ENCODE data around the gene APBB1IP. TPM values are rescaled to one million over a fixed set of nuclear protein-coding genes. Genes with fewer than 3 reads are reported as not detected.

The APBB1IP gene
- total RNA-seq, 2 donors from 2014 or later: 8.4 to 9.2 TPM

GRCh38 chr10:26528715-26529393 is 90.7 kb downstream of the APBB1IP start:
- Histone ChIP-seq H3K4me1 (ENCODE audit: control insufficient read depth in 1 of 2, low read depth in 2 of 2) (no peaks in the 10 kb centered on the region), H3K27me3 (replicated peaks; ENCODE audit: insufficient read depth) (no peaks in the 10 kb centered on the region), H3K9me3 (no peaks in the 10 kb centered on the region), H3K36me3 (no peaks in the 10 kb centered on the region), H3K27ac (no peak overlapping the region), H3K4me3 (no peak overlapping the region)
- no peak for TF ChIP-seq CTCF (IDR thresholded peaks at IDR 0.05)
- DNase-seq (ENCODE audit: low spot score) (no peak), ATAC-seq (ENCODE audit: insufficient number of reproducible peaks, low FRiP score, low read depth) (no peak)

GRCh38 chr10:26534384-26534783 is 96.2 kb downstream of the APBB1IP start:
- Histone ChIP-seq H3K36me3 (no peaks in the 10 kb centered on the region), H3K27ac (no peak overlapping the region), H3K9me3 (no peaks in the 10 kb centered on the region), H3K4me1 (ENCODE audit: control insufficient read depth in 1 of 2, low read depth in 2 of 2) (no peaks in the 10 kb centered on the region), H3K4me3 (no peak overlapping the region), H3K27me3 (replicated peaks; ENCODE audit: insufficient read depth) (no peaks in the 10 kb centered on the region)
- ATAC-seq (ENCODE audit: insufficient number of reproducible peaks, low FRiP score, low read depth) (no peak), DNase-seq (ENCODE audit: low spot score) (no peak)
- no peak for TF ChIP-seq CTCF (IDR thresholded peaks at IDR 0.05)

- ATAC-seq (ENCODE audit: insufficient number of reproducible peaks, low FRiP score, low read depth): no peak
- TF ChIP-seq CTCF (IDR thresholded peaks at IDR 0.05): no peak
- Histone ChIP-seq H3K4me3 (no peak overlapping the region), H3K36me3 (no peaks in the 10 kb centered on the region), H3K9me3 (no peaks in the 10 kb centered on the region), H3K4me1 (ENCODE audit: control insufficient read depth in 1 of 2, low read depth in 2 of 2) (no peaks in the 10 kb centered on the region), H3K27ac (no peak overlapping the region), H3K27me3 (replicated peaks; ENCODE audit: insufficient read depth) (no peaks in the 10 kb centered on the region)
- DNase-seq (ENCODE audit: low spot score): no peak
Measured at GRCh38 chr10:26540601-26541000, 102.5 kb downstream of the APBB1IP start.

- no peaks in the 10 kb centered on the region for H3K4me1 ChIP-seq (ENCODE audit: control insufficient read depth in 1 of 2, low read depth in 2 of 2)
- H3K36me3 ChIP-seq: no peaks in the 10 kb centered on the region
- H3K4me3 ChIP-seq: no peak overlapping the region
- TF ChIP-seq CTCF (IDR thresholded peaks at IDR 0.05): no peak
- no peak overlapping the region for H3K27ac ChIP-seq
- H3K27me3 ChIP-seq (replicated peaks; ENCODE audit: insufficient read depth): no peaks in the 10 kb centered on the region
- ATAC-seq (ENCODE audit: insufficient number of reproducible peaks, low FRiP score, low read depth): no peak
- no peaks in the 10 kb centered on the region for H3K9me3 ChIP-seq
- no peak for DNase-seq (ENCODE audit: low spot score)
Measured at GRCh38 chr10:26543567-26544306, 105.6 kb downstream of the APBB1IP start.

GRCh38 chr10:26544932-26545331 is 106.8 kb downstream of the APBB1IP start:
- Histone ChIP-seq H3K27ac (no peak overlapping the region), H3K9me3 (peaks cover 3% of the 10 kb centered on the region), H3K4me3 (no peak overlapping the region), H3K4me1 (ENCODE audit: control insufficient read depth in 1 of 2, low read depth in 2 of 2) (no peaks in the 10 kb centered on the region), H3K36me3 (no peaks in the 10 kb centered on the region), H3K27me3 (replicated peaks; ENCODE audit: insufficient read depth) (no peaks in the 10 kb centered on the region)
- no peak for DNase-seq (ENCODE audit: low spot score)
- ATAC-seq (ENCODE audit: insufficient number of reproducible peaks, low FRiP score, low read depth): no peak
- no peak for TF ChIP-seq CTCF (IDR thresholded peaks at IDR 0.05)
